ENCODE data around the gene HYDIN. TPM values are rescaled to one million over a fixed set of nuclear protein-coding genes. Genes with fewer than 3 reads are reported as not detected.

HYDIN gene
- total and polyA plus RNA-seq, 2 experiments from 2014 or later, result 3.1 to 7.7 TPM

DNA sequence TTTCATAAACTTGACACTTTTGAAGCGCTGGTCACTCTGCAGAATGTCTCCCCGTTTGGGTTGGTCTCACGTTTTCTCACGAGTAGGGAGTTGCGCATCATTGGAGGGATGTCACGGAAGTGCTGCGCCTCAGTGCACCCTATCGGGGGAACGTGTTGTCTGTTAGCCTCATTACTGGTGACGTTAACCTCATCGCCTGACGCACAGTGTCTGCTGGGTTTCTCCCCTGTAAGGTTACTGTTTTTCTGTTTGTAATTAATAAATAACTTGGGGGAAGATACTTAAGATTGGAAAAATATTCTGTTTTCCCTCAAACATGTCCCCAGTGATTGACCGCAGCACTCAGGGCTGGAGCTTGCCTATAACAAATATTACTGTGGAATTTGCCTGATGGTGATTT lies 456.3 kb downstream of the HYDIN start:
- TF ChIP-seq, protein P1, sequence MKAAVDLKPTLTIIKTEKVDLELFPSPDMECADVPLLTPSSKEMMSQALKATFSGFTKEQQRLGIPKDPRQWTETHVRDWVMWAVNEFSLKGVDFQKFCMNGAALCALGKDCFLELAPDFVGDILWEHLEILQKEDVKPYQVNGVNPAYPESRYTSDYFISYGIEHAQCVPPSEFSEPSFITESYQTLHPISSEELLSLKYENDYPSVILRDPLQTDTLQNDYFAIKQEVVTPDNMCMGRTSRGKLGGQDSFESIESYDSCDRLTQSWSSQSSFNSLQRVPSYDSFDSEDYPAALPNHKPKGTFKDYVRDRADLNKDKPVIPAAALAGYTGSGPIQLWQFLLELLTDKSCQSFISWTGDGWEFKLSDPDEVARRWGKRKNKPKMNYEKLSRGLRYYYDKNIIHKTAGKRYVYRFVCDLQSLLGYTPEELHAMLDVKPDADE (IDR thresholded peaks at IDR 0.05), result no peak
- TF ChIP-seq POLR2AphosphoS5 (IDR thresholded peaks at IDR 0.05; ENCODE audit: low read depth), result no peak
- TF ChIP-seq, protein P2, sequence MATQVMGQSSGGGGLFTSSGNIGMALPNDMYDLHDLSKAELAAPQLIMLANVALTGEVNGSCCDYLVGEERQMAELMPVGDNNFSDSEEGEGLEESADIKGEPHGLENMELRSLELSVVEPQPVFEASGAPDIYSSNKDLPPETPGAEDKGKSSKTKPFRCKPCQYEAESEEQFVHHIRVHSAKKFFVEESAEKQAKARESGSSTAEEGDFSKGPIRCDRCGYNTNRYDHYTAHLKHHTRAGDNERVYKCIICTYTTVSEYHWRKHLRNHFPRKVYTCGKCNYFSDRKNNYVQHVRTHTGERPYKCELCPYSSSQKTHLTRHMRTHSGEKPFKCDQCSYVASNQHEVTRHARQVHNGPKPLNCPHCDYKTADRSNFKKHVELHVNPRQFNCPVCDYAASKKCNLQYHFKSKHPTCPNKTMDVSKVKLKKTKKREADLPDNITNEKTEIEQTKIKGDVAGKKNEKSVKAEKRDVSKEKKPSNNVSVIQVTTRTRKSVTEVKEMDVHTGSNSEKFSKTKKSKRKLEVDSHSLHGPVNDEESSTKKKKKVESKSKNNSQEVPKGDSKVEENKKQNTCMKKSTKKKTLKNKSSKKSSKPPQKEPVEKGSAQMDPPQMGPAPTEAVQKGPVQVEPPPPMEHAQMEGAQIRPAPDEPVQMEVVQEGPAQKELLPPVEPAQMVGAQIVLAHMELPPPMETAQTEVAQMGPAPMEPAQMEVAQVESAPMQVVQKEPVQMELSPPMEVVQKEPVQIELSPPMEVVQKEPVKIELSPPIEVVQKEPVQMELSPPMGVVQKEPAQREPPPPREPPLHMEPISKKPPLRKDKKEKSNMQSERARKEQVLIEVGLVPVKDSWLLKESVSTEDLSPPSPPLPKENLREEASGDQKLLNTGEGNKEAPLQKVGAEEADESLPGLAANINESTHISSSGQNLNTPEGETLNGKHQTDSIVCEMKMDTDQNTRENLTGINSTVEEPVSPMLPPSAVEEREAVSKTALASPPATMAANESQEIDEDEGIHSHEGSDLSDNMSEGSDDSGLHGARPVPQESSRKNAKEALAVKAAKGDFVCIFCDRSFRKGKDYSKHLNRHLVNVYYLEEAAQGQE (IDR thresholded peaks at IDR 0.05; ENCODE audit: unreplicated experiment), result no peak
- TF ChIP-seq CREB1 (CRISPR knock-in tag; IDR thresholded peaks at IDR 0.05; ENCODE audit: low read depth), result no peak
- TF ChIP-seq ZNF114 (CRISPR knock-in tag; IDR thresholded peaks at IDR 0.05), result no peak
- no peak for TF ChIP-seq NANOG (IDR thresholded peaks at IDR 0.05; ENCODE audit: borderline replicate concordance)
- no peak for TF ChIP-seq EZH2phosphoT487 (IDR thresholded peaks at IDR 0.05; ENCODE audit: unreplicated experiment)
- no peak for TF ChIP-seq STAT1 (IDR thresholded peaks at IDR 0.05; ENCODE audit: unreplicated experiment)
- no peak for TF ChIP-seq ZNF331 (CRISPR knock-in tag; IDR thresholded peaks at IDR 0.05; ENCODE audit: low read depth)
- TF ChIP-seq JUNB (IDR thresholded peaks at IDR 0.05; ENCODE audit: unreplicated experiment), result no peak
- no peak for TF ChIP-seq EZH2 (IDR thresholded peaks at IDR 0.05; ENCODE audit: low read depth, unreplicated experiment)
- TF ChIP-seq, protein P3, sequence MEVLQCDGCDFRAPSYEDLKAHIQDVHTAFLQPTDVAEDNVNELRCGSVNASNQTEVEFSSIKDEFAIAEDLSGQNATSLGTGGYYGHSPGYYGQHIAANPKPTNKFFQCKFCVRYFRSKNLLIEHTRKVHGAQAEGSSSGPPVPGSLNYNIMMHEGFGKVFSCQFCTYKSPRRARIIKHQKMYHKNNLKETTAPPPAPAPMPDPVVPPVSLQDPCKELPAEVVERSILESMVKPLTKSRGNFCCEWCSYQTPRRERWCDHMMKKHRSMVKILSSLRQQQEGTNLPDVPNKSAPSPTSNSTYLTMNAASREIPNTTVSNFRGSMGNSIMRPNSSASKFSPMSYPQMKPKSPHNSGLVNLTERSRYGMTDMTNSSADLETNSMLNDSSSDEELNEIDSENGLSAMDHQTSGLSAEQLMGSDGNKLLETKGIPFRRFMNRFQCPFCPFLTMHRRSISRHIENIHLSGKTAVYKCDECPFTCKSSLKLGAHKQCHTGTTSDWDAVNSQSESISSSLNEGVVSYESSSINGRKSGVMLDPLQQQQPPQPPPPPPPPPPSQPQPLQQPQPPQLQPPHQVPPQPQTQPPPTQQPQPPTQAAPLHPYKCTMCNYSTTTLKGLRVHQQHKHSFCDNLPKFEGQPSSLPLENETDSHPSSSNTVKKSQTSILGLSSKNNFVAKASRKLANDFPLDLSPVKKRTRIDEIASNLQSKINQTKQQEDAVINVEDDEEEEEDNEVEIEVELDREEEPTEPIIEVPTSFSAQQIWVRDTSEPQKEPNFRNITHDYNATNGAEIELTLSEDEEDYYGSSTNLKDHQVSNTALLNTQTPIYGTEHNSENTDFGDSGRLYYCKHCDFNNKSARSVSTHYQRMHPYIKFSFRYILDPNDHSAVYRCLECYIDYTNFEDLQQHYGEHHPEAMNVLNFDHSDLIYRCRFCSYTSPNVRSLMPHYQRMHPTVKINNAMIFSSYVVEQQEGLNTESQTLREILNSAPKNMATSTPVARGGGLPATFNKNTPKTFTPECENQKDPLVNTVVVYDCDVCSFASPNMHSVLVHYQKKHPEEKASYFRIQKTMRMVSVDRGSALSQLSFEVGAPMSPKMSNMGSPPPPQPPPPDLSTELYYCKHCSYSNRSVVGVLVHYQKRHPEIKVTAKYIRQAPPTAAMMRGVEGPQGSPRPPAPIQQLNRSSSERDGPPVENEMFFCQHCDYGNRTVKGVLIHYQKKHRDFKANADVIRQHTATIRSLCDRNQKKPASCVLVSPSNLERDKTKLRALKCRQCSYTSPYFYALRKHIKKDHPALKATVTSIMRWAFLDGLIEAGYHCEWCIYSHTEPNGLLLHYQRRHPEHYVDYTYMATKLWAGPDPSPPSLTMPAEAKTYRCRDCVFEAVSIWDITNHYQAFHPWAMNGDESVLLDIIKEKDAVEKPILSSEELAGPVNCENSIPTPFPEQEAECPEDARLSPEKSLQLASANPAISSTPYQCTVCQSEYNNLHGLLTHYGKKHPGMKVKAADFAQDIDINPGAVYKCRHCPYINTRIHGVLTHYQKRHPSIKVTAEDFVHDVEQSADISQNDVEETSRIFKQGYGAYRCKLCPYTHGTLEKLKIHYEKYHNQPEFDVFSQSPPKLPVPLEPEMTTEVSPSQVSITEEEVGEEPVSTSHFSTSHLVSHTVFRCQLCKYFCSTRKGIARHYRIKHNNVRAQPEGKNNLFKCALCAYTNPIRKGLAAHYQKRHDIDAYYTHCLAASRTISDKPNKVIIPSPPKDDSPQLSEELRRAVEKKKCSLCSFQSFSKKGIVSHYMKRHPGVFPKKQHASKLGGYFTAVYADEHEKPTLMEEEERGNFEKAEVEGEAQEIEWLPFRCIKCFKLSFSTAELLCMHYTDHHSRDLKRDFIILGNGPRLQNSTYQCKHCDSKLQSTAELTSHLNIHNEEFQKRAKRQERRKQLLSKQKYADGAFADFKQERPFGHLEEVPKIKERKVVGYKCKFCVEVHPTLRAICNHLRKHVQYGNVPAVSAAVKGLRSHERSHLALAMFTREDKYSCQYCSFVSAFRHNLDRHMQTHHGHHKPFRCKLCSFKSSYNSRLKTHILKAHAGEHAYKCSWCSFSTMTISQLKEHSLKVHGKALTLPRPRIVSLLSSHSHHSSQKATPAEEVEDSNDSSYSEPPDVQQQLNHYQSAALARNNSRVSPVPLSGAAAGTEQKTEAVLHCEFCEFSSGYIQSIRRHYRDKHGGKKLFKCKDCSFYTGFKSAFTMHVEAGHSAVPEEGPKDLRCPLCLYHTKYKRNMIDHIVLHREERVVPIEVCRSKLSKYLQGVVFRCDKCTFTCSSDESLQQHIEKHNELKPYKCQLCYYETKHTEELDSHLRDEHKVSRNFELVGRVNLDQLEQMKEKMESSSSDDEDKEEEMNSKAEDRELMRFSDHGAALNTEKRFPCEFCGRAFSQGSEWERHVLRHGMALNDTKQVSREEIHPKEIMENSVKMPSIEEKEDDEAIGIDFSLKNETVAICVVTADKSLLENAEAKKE (CRISPR knock-in tag; IDR thresholded peaks at IDR 0.05), result no peak
- TF ChIP-seq, protein P4, sequence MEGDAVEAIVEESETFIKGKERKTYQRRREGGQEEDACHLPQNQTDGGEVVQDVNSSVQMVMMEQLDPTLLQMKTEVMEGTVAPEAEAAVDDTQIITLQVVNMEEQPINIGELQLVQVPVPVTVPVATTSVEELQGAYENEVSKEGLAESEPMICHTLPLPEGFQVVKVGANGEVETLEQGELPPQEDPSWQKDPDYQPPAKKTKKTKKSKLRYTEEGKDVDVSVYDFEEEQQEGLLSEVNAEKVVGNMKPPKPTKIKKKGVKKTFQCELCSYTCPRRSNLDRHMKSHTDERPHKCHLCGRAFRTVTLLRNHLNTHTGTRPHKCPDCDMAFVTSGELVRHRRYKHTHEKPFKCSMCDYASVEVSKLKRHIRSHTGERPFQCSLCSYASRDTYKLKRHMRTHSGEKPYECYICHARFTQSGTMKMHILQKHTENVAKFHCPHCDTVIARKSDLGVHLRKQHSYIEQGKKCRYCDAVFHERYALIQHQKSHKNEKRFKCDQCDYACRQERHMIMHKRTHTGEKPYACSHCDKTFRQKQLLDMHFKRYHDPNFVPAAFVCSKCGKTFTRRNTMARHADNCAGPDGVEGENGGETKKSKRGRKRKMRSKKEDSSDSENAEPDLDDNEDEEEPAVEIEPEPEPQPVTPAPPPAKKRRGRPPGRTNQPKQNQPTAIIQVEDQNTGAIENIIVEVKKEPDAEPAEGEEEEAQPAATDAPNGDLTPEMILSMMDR (conservative IDR thresholded peaks at IDR 0.05; ENCODE audit: low read depth in 2 of 2), result no peak
- peaks cover 37% of the 10 kb centered on the region for H3K36me3 Mint-ChIP-seq (ENCODE audit: low read depth)
- H3K27me3 Mint-ChIP-seq (ENCODE audit: insufficient read depth, low read depth, poor library complexity), result peaks cover 19% of the 10 kb centered on the region
- Histone ChIP-seq H4K20me1 (replicated peaks; ENCODE audit: insufficient read depth) (peaks cover 9% of the 10 kb centered on the region; the same call in 1 of the 2 replicates), H3K27me3 (ENCODE audit: insufficient read depth) (no peaks in the 10 kb centered on the region), H3K27ac (ENCODE audit: low read depth) (no peak overlapping the region), H3K79me2 (replicated peaks; ENCODE audit: insufficient read depth) (no peaks in the 10 kb centered on the region), H3K36me3 (ENCODE audit: insufficient read depth) (peaks cover 9% of the 10 kb centered on the region; the same call in 1 of the 2 replicates), H3K9me2 (ENCODE audit: insufficient read depth) (no peaks in the 10 kb centered on the region), H2AFZ (no peak overlapping the region), H3K4me1 (ENCODE audit: insufficient read depth) (peaks cover under 1% of the 10 kb centered on the region; the same call in 1 of the 2 replicates), H3K4me3 (no peak overlapping the region), H3F3A (replicated peaks; ENCODE audit: low read depth) (peaks cover 4% of the 10 kb centered on the region; the same call in 1 of the 2 replicates), H3K4me2 (no peak overlapping the region)
- H3K27ac Mint-ChIP-seq, result no peak overlapping the region
- ATAC-seq (no peak), DNase-seq (ENCODE audit: low spot score) (no peak)
- H3K4me1 Mint-ChIP-seq, result peaks cover 1% of the 10 kb centered on the region; the same call in 1 of the 3 replicates
- H3K9me3 Mint-ChIP-seq, result peaks cover 3% of the 10 kb centered on the region; the same call in 2 of the 3 replicates
- H3K4me3 Mint-ChIP-seq, result no peak overlapping the region

Measured in GM23338 (cell line).